ENCODE measurements around the gene HIVEP3. TPM values are rescaled to one million over a fixed set of nuclear protein-coding genes. Genes with fewer than 3 reads are reported as not detected.

The HIVEP3 gene
- total RNA-seq, 1 donor from 2014 or later = 2.9 TPM

GRCh38 chr1:41566969-41567368 lies 351.8 kb downstream of the HIVEP3 start:
- no peak for DNase-seq (ENCODE audit: extremely low spot score in 2 of 2)
- no peak for TF ChIP-seq POLR2AphosphoS5 (IDR thresholded peaks at IDR 0.05; ENCODE audit: insufficient read depth in 1 of 2, low read depth in 1 of 2)
- no peak for TF ChIP-seq CTCF (IDR thresholded peaks at IDR 0.05)
- no peak for TF ChIP-seq POLR2A (IDR thresholded peaks at IDR 0.05)
- no peaks in the 10 kb centered on the region for H3K36me3 ChIP-seq
- H3K27me3 ChIP-seq = no peaks in the 10 kb centered on the region
- no peak overlapping the region for H3K4me3 ChIP-seq
- no peaks in the 10 kb centered on the region for H3K9me3 ChIP-seq
- H3K27ac ChIP-seq = no peak overlapping the region
- H3K4me1 ChIP-seq = no peaks in the 10 kb centered on the region
- intact Hi-C loops (cut with DNase I) = no loop called here

- TF ChIP-seq POLR2AphosphoS5 (IDR thresholded peaks at IDR 0.05; ENCODE audit: insufficient read depth in 1 of 2, low read depth in 1 of 2) = no peak
- no peak for DNase-seq (ENCODE audit: extremely low spot score in 2 of 2)
- no peak overlapping the region for H3K4me3 ChIP-seq
- intact Hi-C loops (cut with DNase I) = no loop called here
- no peaks in the 10 kb centered on the region for H3K36me3 ChIP-seq
- no peaks in the 10 kb centered on the region for H3K9me3 ChIP-seq
- no peaks in the 10 kb centered on the region for H3K4me1 ChIP-seq
- no peak overlapping the region for H3K27ac ChIP-seq
- H3K27me3 ChIP-seq = no peaks in the 10 kb centered on the region
Measured at GRCh38 chr1:41566274-41566885, 352.3 kb downstream of the HIVEP3 start.

- Histone ChIP-seq H3K27ac (no peak overlapping the region), H3K4me3 (no peak overlapping the region), H3K36me3 (no peaks in the 10 kb centered on the region), H3K9me3 (no peaks in the 10 kb centered on the region), H3K27me3 (no peaks in the 10 kb centered on the region), H3K4me1 (no peaks in the 10 kb centered on the region)
- no peak for TF ChIP-seq POLR2A (IDR thresholded peaks at IDR 0.05)
- no peak for TF ChIP-seq CTCF (IDR thresholded peaks at IDR 0.05)
- no peak for TF ChIP-seq POLR2AphosphoS5 (IDR thresholded peaks at IDR 0.05; ENCODE audit: insufficient read depth in 1 of 2, low read depth in 1 of 2)
- intact Hi-C loops (cut with DNase I) = no loop called here
- DNase-seq (ENCODE audit: extremely low spot score in 2 of 2) = no peak
Measured at GRCh38 chr1:41564741-41565475, 353.8 kb downstream of the HIVEP3 start.

- Histone ChIP-seq H3K36me3 (no peaks in the 10 kb centered on the region), H3K27me3 (no peaks in the 10 kb centered on the region), H3K27ac (no peak overlapping the region), H3K4me1 (no peaks in the 10 kb centered on the region), H3K9me3 (no peaks in the 10 kb centered on the region), H3K4me3 (no peak overlapping the region)
- DNase-seq (ENCODE audit: extremely low spot score in 2 of 2) = no peak
- intact Hi-C loops (cut with DNase I) = no loop called here
- no peak for TF ChIP-seq CTCF (IDR thresholded peaks at IDR 0.05)
- TF ChIP-seq POLR2A (IDR thresholded peaks at IDR 0.05) = no peak
- no peak for TF ChIP-seq POLR2AphosphoS5 (IDR thresholded peaks at IDR 0.05; ENCODE audit: insufficient read depth in 1 of 2, low read depth in 1 of 2)
Measured at GRCh38 chr1:41562328-41562727, 356.4 kb downstream of the HIVEP3 start.

GRCh38 chr1:41560931-41561330 lies 357.8 kb downstream of the HIVEP3 start:
- Histone ChIP-seq H3K4me1 (no peaks in the 10 kb centered on the region), H3K36me3 (no peaks in the 10 kb centered on the region), H3K4me3 (no peak overlapping the region), H3K27ac (no peak overlapping the region), H3K27me3 (no peaks in the 10 kb centered on the region), H3K9me3 (no peaks in the 10 kb centered on the region)
- DNase-seq (ENCODE audit: extremely low spot score in 2 of 2) = no peak
- intact Hi-C loops (cut with DNase I) = no loop called here
- no peak for TF ChIP-seq POLR2A (IDR thresholded peaks at IDR 0.05)
- no peak for TF ChIP-seq POLR2AphosphoS5 (IDR thresholded peaks at IDR 0.05; ENCODE audit: insufficient read depth in 1 of 2, low read depth in 1 of 2)
- no peak for TF ChIP-seq CTCF (IDR thresholded peaks at IDR 0.05)
